Activated B cell treated with CpG ODN at 0.5 μM for 24 hours (primary cell): ENCODE results near the gene ARFIP1. TPM values are rescaled to one million over a fixed set of nuclear protein-coding genes. Genes with fewer than 3 reads are reported as not detected.
A peak's percentile ranks its signal among the peaks of the same experiment; 100 is the strongest.
"Not testable (repeated sequence)": the region's sequence is repeated elsewhere in the genome, so short reads cannot be mapped to it uniquely, and the experiment has no call there.

Experiments
- ATAC-seq: fragments of 200-7000 bp; cut with Tn5 transposase; one replicate; pipeline ENCODE4 v1.10.0; 2021; ENCODE audit warnings: low read depth, mild to moderate bottlenecking, moderate library complexity
- CTCF ChIA-PET: fragments of 350-600 bp; sonication (Branson Sonifier 250); formaldehyde crosslinking; loops from one replicate; lab custom pipeline; 2021; ENCODE audit warnings: antibody characterized with exemption; lab: Charles Lee
- POLR2A ChIA-PET: fragments of 350-600 bp; sonication (Branson Sonifier 250); formaldehyde crosslinking; loops from one replicate; lab custom pipeline; 2021; ENCODE audit warnings: antibody characterized with exemption; lab: Charles Lee
- DNase-seq: peaks from one replicate; pipeline ENCODE4 v3.0.0; 2022
- H3K27ac Mint-ChIP-seq: one replicate; pipeline ENCODE4 v1.8.0; 2020; ENCODE audit warnings: mixed read lengths
- H3K27me3 Mint-ChIP-seq: one replicate; pipeline ENCODE4 v1.8.0; 2021; ENCODE audit warnings: mixed read lengths
- H3K36me3 Mint-ChIP-seq: one replicate; pipeline ENCODE4 v1.8.0; 2021; ENCODE audit warnings: low read depth, mixed read lengths
- H3K4me1 Mint-ChIP-seq: one replicate; pipeline ENCODE4 v1.8.0; 2021; ENCODE audit warnings: mixed read lengths
- H3K4me3 Mint-ChIP-seq: one replicate; pipeline ENCODE4 v1.8.0; 2020; ENCODE audit warnings: mild to moderate bottlenecking, mixed read lengths
- H3K9me3 Mint-ChIP-seq: one replicate; pipeline ENCODE4 v1.8.0; 2020; ENCODE audit warnings: mixed read lengths
- CTCF ChIP-seq: fragments of 200-600 bp; IDR thresholded peaks from one replicate; pipeline ENCODE4 v1.8.0; 2022; ENCODE audit warnings: antibody characterized with exemption, mild to moderate bottlenecking
- intact Hi-C: fragments of 100-400 bp; cut with micrococcal nuclease; formaldehyde crosslinking; loops from one replicate; pipeline ENCODE4 v1.15.1; 2024
- total RNA-seq: library from RNA; stranded (reverse); gene quantifications from 2 replicates; pipeline ENCODE4 v1.2.3, GENCODE V29; 2022

The ARFIP1 gene
- total RNA-seq, 1 donor from 2014 or later: 19.5 TPM

- no peaks in the 10 kb centered on the region for H3K27me3 Mint-ChIP-seq
- no peak overlapping the region for H3K4me3 Mint-ChIP-seq
- peaks cover 18% of the 10 kb centered on the region for H3K36me3 Mint-ChIP-seq
- no peak for ATAC-seq
- CTCF ChIA-PET: interaction anchor here (3.5 to 7.6 kb wide), 3 partner anchors 235 to 278 kb away, joined by 16 to 84 read pairs (median 71); no protein-coding TSS in a partner anchor
- POLR2A ChIA-PET: no interaction called here
- peaks cover 25% of the 10 kb centered on the region for H3K4me1 Mint-ChIP-seq
- intact Hi-C loops: no loop called here
- H3K27ac Mint-ChIP-seq: peak overlapping the region; percentile 43
- no peak for DNase-seq
- peaks cover 18% of the 10 kb centered on the region for H3K9me3 Mint-ChIP-seq
- TF ChIP-seq CTCF: no peak
Measured at GRCh38 chr4:152849350-152849749, 69.6 kb downstream of the ARFIP1 start.

GRCh38 chr4:152850377-152850776 lies 70.6 kb downstream of the ARFIP1 start:
- H3K27me3 Mint-ChIP-seq: no peaks in the 10 kb centered on the region
- no peak for TF ChIP-seq CTCF
- peak overlapping the region; percentile 52 for H3K4me3 Mint-ChIP-seq
- POLR2A ChIA-PET: interaction anchor here (0.7 to 1.0 kb wide), 2 partner anchors 223 to 274 kb away, joined by 4 to 9 read pairs; no protein-coding TSS in a partner anchor
- peaks cover 20% of the 10 kb centered on the region for H3K36me3 Mint-ChIP-seq
- DNase-seq (no peak), ATAC-seq (peak; percentile 75)
- intact Hi-C loops: loop anchor here (2.0 kb wide), 1 partner anchor 792 kb away; no protein-coding TSS in a partner anchor
- H3K27ac Mint-ChIP-seq: peak overlapping the region; percentile 78
- CTCF ChIA-PET: interaction anchor here (2.4 to 7.6 kb wide), 2 partner anchors 234 to 277 kb away, joined by 24 to 84 read pairs; no protein-coding TSS in a partner anchor
- H3K4me1 Mint-ChIP-seq: peaks cover 25% of the 10 kb centered on the region
- H3K9me3 Mint-ChIP-seq: peaks cover 20% of the 10 kb centered on the region

- Mint-ChIP-seq H3K4me3 (no peak overlapping the region), H3K27ac (peak overlapping the region; percentile 1), H3K27me3 (no peaks in the 10 kb centered on the region), H3K36me3 (peaks cover 20% of the 10 kb centered on the region), H3K4me1 (peaks cover 25% of the 10 kb centered on the region), H3K9me3 (peaks cover 20% of the 10 kb centered on the region)
- DNase-seq (no peak), ATAC-seq (no peak)
- intact Hi-C loops: loop anchor here (2.0 kb wide), 1 partner anchor 792 kb away; no protein-coding TSS in a partner anchor
- no peak for TF ChIP-seq CTCF
- ChIA-PET POLR2A (interaction anchor here (1.0 kb wide), 1 partner anchor 273 kb away, joined by 4 read pairs; no protein-coding TSS in a partner anchor), CTCF (interaction anchor here (2.4 to 7.6 kb wide), 2 partner anchors 233 to 276 kb away, joined by 24 to 84 read pairs; no protein-coding TSS in a partner anchor)
Measured at GRCh38 chr4:152851226-152851625, 71.5 kb downstream of the ARFIP1 start.

GRCh38 chr4:152853293-152853692 lies 73.5 kb downstream of the ARFIP1 start:
- POLR2A ChIA-PET: no interaction called here
- DNase-seq (no peak), ATAC-seq (no peak)
- no peaks in the 10 kb centered on the region for H3K27me3 Mint-ChIP-seq
- intact Hi-C loops: no loop called here
- CTCF ChIA-PET: no interaction called here
- H3K4me1 Mint-ChIP-seq: peaks cover 23% of the 10 kb centered on the region
- no peak for TF ChIP-seq CTCF
- H3K36me3 Mint-ChIP-seq: peaks cover 20% of the 10 kb centered on the region
- no peak overlapping the region for H3K4me3 Mint-ChIP-seq
- no peak overlapping the region for H3K27ac Mint-ChIP-seq
- peaks cover 20% of the 10 kb centered on the region for H3K9me3 Mint-ChIP-seq

- H3K27ac Mint-ChIP-seq, intact Hi-C loops, H3K4me3 Mint-ChIP-seq, ATAC-seq, CTCF ChIA-PET, H3K27me3 Mint-ChIP-seq, DNase-seq, POLR2A ChIA-PET: not testable (repeated sequence)
- Mint-ChIP-seq H3K36me3 (peaks cover 20% of the 10 kb centered on the region), H3K4me1 (peaks cover 23% of the 10 kb centered on the region), H3K9me3 (peaks cover 20% of the 10 kb centered on the region)
Measured at GRCh38 chr4:152854016-152854415, 74.3 kb downstream of the ARFIP1 start.
